GM19397 (cell line): ENCODE data around the gene CCDC107.

ENCODE experiments used
- ATAC-seq: cut with Tn5 transposase; IDR thresholded peaks from one replicate; pipeline ENCODE4 v1.9.1; 2021; ENCODE audit warnings: mild to moderate bottlenecking, moderate library complexity; ENCODE audit not compliant: unreplicated experiment

The CCDC107 gene

GRCh38 chr9:35659340-35659739 lies 1.2 kb downstream of the CCDC107 start:
- ATAC-seq: no peak

- no peak for ATAC-seq
These were observed 2.9 kb downstream of the CCDC107 start for GRCh38 chr9:35660966-35661415.

- ATAC-seq: no peak
These were observed 3.8 kb downstream of the CCDC107 start for GRCh38 chr9:35661756-35662350.

- no peak for ATAC-seq
These were observed 4.3 kb downstream of the CCDC107 start for GRCh38 chr9:35662437-35662836.

- peak; percentile 84 for ATAC-seq
These were observed 6.7 kb downstream of the CCDC107 start, which contains the start of gene ARHGEF39 for GRCh38 chr9:35664531-35665470. Gene ARHGEF39 (minus strand): TSS chr9:35665195. CDS start chr9:35665169, 26 bp downstream.

GRCh38 chr9:35665471-35665818 lies 7.4 kb downstream of the CCDC107 start:
- no peak for ATAC-seq

GRCh38 chr9:35666045-35666444 lies 8.0 kb downstream of the CCDC107 start:
- no peak for ATAC-seq

- ATAC-seq: no peak
These were observed 8.5 kb downstream of the CCDC107 start for GRCh38 chr9:35666549-35666948.

GRCh38 chr9:35667939-35668338 lies 9.8 kb downstream of the CCDC107 start:
- ATAC-seq: no peak

- ATAC-seq: no peak
These were observed 11.4 kb downstream of the CCDC107 start for GRCh38 chr9:35669331-35670145.

GRCh38 chr9:35673132-35674024 lies 15.3 kb downstream of the CCDC107 start, which contains the start of gene CA9:
Gene CA9 (plus strand): TSS chr9:35673928. CDS start chr9:35673960, 32 bp downstream.
- ATAC-seq: no peak

- ATAC-seq: no peak
These were observed 15.9 kb downstream of the CCDC107 start for GRCh38 chr9:35674025-35674361.

- ATAC-seq: no peak
These were observed 17.1 kb downstream of the CCDC107 start for GRCh38 chr9:35675204-35675603.

- no peak for ATAC-seq
These were observed 17.8 kb downstream of the CCDC107 start for GRCh38 chr9:35675732-35676392.

- ATAC-seq: no peak
These were observed 21.0 kb downstream of the CCDC107 start for GRCh38 chr9:35679091-35679490.

- ATAC-seq: no peak
These were observed 21.8 kb downstream of the CCDC107 start for GRCh38 chr9:35679766-35680330.

GRCh38 chr9:35680331-35681105 lies 22.4 kb downstream of the CCDC107 start:
- ATAC-seq: no peak

GRCh38 chr9:35681341-35682002 lies 23.4 kb downstream of the CCDC107 start:
- no peak for ATAC-seq
